Astrocyte (in vitro differentiated cells and primary cell): ENCODE measurements around the gene MOG.

Source experiments
- EZH2 ChIP-seq: IDR thresholded peaks from 2 replicates; pipeline ENCODE4 v1.6.1; 2012; ENCODE audit warnings: mild to moderate bottlenecking, low read length, inconsistent platforms; ENCODE audit not compliant: insufficient read depth
- TF ChIP-seq, protein P1 (sequence below): IDR thresholded peaks from 2 replicates; pipeline ENCODE4 v1.5.1; 2011; ENCODE audit warnings: low read depth, mild to moderate bottlenecking, inconsistent platforms, low read length, moderate library complexity; ENCODE audit not compliant: insufficient read depth

GRCh38 chr6:29649701-29650673 lies 6.9 kb upstream of the MOG start:
- TF ChIP-seq, protein P1, sequence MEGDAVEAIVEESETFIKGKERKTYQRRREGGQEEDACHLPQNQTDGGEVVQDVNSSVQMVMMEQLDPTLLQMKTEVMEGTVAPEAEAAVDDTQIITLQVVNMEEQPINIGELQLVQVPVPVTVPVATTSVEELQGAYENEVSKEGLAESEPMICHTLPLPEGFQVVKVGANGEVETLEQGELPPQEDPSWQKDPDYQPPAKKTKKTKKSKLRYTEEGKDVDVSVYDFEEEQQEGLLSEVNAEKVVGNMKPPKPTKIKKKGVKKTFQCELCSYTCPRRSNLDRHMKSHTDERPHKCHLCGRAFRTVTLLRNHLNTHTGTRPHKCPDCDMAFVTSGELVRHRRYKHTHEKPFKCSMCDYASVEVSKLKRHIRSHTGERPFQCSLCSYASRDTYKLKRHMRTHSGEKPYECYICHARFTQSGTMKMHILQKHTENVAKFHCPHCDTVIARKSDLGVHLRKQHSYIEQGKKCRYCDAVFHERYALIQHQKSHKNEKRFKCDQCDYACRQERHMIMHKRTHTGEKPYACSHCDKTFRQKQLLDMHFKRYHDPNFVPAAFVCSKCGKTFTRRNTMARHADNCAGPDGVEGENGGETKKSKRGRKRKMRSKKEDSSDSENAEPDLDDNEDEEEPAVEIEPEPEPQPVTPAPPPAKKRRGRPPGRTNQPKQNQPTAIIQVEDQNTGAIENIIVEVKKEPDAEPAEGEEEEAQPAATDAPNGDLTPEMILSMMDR = peak; percentile 99
- no peak for TF ChIP-seq EZH2
